Globus pallidus (tissue), 1 donor: ENCODE data around the gene TOR1AIP2.

Experiments
- DNase-seq: peaks from one replicate; pipeline ENCODE4 v3.0.0-alpha.2; 2015; ENCODE audit warnings: low spot score

TOR1AIP2 gene

GRCh38 chr1:179877586-179878265 is at the start of gene TOR1AIP2:
Gene TOR1AIP2 (minus strand): TSS chr1:179877803. CDS start chr1:179852665, 25,138 bp downstream.
- peak; percentile 93 for DNase-seq

GRCh38 chr1:179926850-179927205 is 49.2 kb upstream of the TOR1AIP2 start:
- DNase-seq, result no peak

GRCh38 chr1:179925922-179926849 is 48.6 kb upstream of the TOR1AIP2 start:
- DNase-seq, result no peak

- DNase-seq, result no peak
Measured at GRCh38 chr1:179925302-179925701, 47.7 kb upstream of the TOR1AIP2 start.

- DNase-seq, result no peak
Measured at GRCh38 chr1:179924268-179924667, 46.7 kb upstream of the TOR1AIP2 start.

GRCh38 chr1:179923029-179923428 is 45.4 kb upstream of the TOR1AIP2 start:
- DNase-seq, result no peak

GRCh38 chr1:179921981-179922872 is 44.6 kb upstream of the TOR1AIP2 start:
- no peak for DNase-seq

GRCh38 chr1:179921472-179921871 is 43.9 kb upstream of the TOR1AIP2 start:
- no peak for DNase-seq

GRCh38 chr1:179917601-179918429 is 40.2 kb upstream of the TOR1AIP2 start:
- DNase-seq, result no peak

GRCh38 chr1:179911812-179912211 is 34.2 kb upstream of the TOR1AIP2 start:
- DNase-seq, result no peak

GRCh38 chr1:179910934-179911333 is 33.3 kb upstream of the TOR1AIP2 start:
- DNase-seq, result no peak

- no peak for DNase-seq
Measured at GRCh38 chr1:179889589-179889988, 12.0 kb upstream of the TOR1AIP2 start.

GRCh38 chr1:179888071-179888470 is 10.5 kb upstream of the TOR1AIP2 start:
- no peak for DNase-seq

- no peak for DNase-seq
Measured at GRCh38 chr1:179883745-179884138, 6.1 kb upstream of the TOR1AIP2 start.

- no peak for DNase-seq
Measured at GRCh38 chr1:179883040-179883744, 5.6 kb upstream of the TOR1AIP2 start.

GRCh38 chr1:179882253-179883039 is 4.8 kb upstream of the TOR1AIP2 start, which contains the start of gene TOR1AIP1:
Gene TOR1AIP1 (plus strand): TSS chr1:179882285. CDS start chr1:179882503, 218 bp downstream.
- DNase-seq, result peak; percentile 97

GRCh38 chr1:179881642-179882252 is 4.1 kb upstream of the TOR1AIP2 start:
- DNase-seq, result peak; percentile 98

- DNase-seq, result no peak
Measured at GRCh38 chr1:179879797-179880196, 2.2 kb upstream of the TOR1AIP2 start.

GRCh38 chr1:179876300-179876715 is 1.3 kb downstream of the TOR1AIP2 start:
- DNase-seq, result no peak
